Skin of body (tissue), 3 donors: ENCODE results near the gene PLXND1. TPM values are rescaled to one million over a fixed set of nuclear protein-coding genes. Genes with fewer than 3 reads are reported as not detected.

Source experiments
- DNase-seq: peaks from one replicate; lab custom pipeline; 2025; lab: John Stamatoyannopoulos, UW
- small RNA-seq: library from RNA; depleted of rRNA; stranded (forward); fragments of <200 nt; gene quantifications from one replicate; pipeline ENCODE3, GENCODE V24; 2014; ENCODE audit warnings: low replicate concordance
- total RNA-seq: library from RNA; depleted of rRNA; stranded (reverse); fragments of >200 nt; gene quantifications from one replicate; pipeline ENCODE4 v1.2.3, GENCODE V29; 2014

PLXND1 gene
- total RNA-seq, 1 donor from 2014 or later: 134 TPM

GRCh38 chr3:129507181-129507831 lies 99.2 kb downstream of the PLXND1 start:
- DNase-seq: no peak

DNA sequence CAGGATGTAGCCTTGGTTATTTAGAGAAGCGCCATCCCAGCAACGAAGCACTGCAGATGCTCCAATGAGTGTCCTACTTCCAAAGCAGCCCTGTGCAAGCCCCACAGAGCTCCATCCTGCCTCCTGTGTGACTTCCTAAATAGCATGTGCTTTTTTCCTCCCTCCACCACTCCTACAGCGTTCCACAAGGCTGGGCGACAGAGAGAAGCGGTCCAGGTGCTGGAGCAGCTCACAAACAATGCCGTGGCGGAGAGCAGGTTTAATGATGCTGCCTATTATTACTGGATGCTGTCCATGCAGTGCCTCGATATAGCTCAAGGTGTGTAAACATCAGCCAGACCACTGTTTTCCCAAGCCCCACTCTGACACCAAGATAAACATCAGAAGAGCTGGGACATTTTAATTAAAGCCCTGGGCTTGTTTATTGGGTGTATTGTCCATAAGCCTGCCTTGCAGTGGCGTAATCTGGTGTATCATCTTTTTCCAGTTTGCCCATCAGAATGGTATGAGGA lies 100.2 kb downstream of the PLXND1 start:
- DNase-seq: no peak

DNA sequence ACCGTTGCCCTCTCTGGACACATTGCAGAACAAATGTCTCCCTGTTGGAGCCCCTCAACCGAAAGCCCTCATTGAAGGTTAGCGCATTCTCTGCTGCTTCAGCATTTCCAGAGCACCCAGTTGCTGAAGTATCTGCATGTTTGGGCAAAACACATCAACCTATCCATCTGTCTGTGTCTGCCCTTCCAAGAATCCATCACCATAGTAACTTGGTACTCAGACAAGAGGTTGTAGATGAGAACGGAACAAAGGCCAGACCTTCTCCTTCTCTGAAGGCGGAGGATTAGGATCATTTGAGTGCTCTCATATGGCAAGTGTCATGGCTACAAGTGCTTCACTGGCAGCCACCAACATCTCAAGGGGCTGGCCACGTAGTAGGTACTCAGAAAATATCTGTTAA lies 101.1 kb downstream of the PLXND1 start:
- no peak for DNase-seq

Small RNA genes lying within 50 kb of the gene (small RNA-seq; reads per million reads assigned to genes)
- gene RN7SL752P: not detected

Other genes starting within 250 kb of the PLXND1 start
- 0.10 TPM for gene EFCAB12, start 178.0 kb downstream of the PLXND1 start, total RNA-seq
- gene MBD4, start 166.7 kb downstream of the PLXND1 start, total RNA-seq: 23.3 TPM
- gene IFT122, start 166.5 kb downstream of the PLXND1 start, total RNA-seq: 51.4 TPM
- gene RHO, start 78.0 kb downstream of the PLXND1 start, total RNA-seq: not detected
- not detected for gene H1-8, start 63.5 kb downstream of the PLXND1 start, total RNA-seq